ENCODE data around the gene PROCA1. TPM values are rescaled to one million over a fixed set of nuclear protein-coding genes. Genes with fewer than 3 reads are reported as not detected.

Gene PROCA1
- total RNA-seq, 1 donor from 2014 or later, result 12.5 TPM

DNA sequence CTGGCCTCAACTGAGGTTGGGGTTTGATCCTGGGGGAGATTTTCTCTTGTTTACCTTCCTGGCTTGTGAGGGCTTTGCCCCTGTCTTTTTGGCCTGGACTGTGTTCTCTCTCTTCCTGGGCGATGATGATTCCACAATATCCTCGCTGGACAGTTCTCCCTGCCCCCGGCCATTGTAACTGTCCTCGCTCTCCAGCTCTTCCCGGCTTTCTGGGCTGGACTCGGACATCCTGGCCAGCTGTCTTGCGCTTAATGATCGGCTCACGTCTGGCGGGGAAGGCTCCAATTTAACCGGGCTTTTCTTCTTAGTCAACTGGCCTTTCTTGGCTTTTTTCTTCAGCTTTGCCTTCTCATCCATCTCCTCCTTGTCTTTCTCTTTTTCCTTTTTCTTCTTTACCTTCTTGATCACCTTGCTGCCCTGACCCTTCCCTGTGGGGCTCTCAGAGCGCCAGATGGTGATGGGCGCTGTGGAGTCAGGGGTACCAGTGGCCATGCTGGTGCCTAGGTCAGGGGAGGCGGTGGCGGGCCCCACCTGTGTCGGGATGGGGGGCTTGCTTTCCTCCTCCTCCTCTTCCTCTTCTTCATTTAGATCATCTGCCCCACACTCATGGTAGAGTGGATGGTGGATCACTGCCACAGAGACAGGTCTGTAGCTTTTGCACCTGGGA is 8.0 kb downstream of the PROCA1 start:
- Mint-ChIP-seq H3K4me3 (peak overlapping the region; percentile 44), H3K27me3 (ENCODE audit: low read depth) (peaks cover 4% of the 10 kb centered on the region)
- TF ChIP-seq, protein P1, sequence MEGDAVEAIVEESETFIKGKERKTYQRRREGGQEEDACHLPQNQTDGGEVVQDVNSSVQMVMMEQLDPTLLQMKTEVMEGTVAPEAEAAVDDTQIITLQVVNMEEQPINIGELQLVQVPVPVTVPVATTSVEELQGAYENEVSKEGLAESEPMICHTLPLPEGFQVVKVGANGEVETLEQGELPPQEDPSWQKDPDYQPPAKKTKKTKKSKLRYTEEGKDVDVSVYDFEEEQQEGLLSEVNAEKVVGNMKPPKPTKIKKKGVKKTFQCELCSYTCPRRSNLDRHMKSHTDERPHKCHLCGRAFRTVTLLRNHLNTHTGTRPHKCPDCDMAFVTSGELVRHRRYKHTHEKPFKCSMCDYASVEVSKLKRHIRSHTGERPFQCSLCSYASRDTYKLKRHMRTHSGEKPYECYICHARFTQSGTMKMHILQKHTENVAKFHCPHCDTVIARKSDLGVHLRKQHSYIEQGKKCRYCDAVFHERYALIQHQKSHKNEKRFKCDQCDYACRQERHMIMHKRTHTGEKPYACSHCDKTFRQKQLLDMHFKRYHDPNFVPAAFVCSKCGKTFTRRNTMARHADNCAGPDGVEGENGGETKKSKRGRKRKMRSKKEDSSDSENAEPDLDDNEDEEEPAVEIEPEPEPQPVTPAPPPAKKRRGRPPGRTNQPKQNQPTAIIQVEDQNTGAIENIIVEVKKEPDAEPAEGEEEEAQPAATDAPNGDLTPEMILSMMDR (conservative IDR thresholded peaks at IDR 0.05), result no peak

DNA sequence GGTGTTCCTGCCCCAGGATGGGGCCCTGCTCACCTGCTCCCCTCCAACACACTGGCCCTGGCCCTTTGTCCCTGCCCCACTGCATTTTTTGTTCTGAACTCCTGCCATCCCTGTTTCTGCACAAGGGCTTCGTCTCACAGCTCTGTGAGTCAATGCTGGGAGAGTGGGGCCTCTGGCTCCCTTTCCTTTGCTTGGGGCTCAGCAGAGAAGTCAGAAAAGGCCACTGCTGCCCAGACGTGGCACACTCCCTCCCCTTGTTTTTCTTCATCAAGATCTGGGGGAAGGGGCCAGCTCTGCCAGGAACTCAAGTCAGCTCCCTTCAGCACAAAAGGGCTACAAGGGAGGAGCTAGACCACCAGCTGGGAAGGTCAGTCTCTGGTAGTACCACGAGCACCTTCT is 8.9 kb downstream of the PROCA1 start:
- TF ChIP-seq, protein P1 (conservative IDR thresholded peaks at IDR 0.05), result no peak
- H3K4me3 Mint-ChIP-seq, result no peak overlapping the region
- H3K9me3 Mint-ChIP-seq, result no peaks in the 10 kb centered on the region
- peaks cover 29% of the 10 kb centered on the region for H3K4me1 Mint-ChIP-seq
- no peak overlapping the region for H3K27ac Mint-ChIP-seq (ENCODE audit: unreplicated experiment)
- peaks cover 4% of the 10 kb centered on the region for H3K27me3 Mint-ChIP-seq (ENCODE audit: low read depth)
- H3K36me3 Mint-ChIP-seq (ENCODE audit: low read depth), result peaks cover 17% of the 10 kb centered on the region
- DNase-seq (ENCODE audit: low read depth, low spot score), result no peak

More for the DNA sequence above, 8.0 kb downstream of the PROCA1 start:
- Mint-ChIP-seq H3K27ac (ENCODE audit: unreplicated experiment) (no peak overlapping the region), H3K4me1 (peaks cover 30% of the 10 kb centered on the region), H3K9me3 (no peaks in the 10 kb centered on the region), H3K36me3 (ENCODE audit: low read depth) (peaks cover 14% of the 10 kb centered on the region)
- no peak for DNase-seq (ENCODE audit: low read depth, low spot score)

DNA sequence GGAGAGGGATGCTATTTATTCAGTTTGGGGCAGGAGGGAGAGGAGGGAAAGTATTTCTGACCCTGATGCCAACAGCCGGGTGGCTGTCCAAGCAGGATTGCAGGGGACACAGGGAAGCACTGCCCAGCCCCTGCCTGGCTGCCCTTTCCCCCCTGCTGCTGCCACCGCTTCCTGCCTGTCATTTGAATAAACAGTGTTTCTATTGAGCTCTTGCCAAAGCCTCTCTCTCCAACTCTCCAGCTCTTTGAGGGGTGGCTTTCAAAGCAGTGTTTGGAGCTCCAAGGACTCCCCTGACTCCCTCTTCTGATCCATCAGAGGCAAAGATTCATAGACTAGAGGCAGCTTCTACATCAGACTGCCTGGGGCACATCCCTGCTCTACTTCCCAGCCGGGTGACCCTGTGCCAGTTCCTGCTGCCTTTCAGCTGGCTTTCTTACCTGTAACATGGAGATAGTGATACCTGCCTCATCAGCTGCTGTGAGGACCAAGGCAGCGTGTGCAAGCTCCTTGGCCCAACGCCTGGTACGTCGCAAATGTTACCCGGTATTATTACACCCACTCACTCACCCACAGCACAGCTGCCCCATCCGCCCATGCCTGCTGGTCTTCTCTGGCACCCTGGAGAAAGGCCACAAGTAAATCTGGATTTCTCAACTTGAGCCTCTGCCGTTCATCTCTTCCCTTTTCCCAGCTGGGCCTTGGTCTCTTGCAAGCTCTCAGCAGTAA is 9.5 kb downstream of the PROCA1 start:
- DNase-seq (ENCODE audit: low read depth, low spot score), result no peak
- Mint-ChIP-seq H3K27ac (ENCODE audit: unreplicated experiment) (peak overlapping the region; percentile 84), H3K4me1 (peaks cover 24% of the 10 kb centered on the region), H3K4me3 (peak overlapping the region; percentile 70), H3K27me3 (ENCODE audit: low read depth) (peaks cover 1% of the 10 kb centered on the region), H3K9me3 (no peaks in the 10 kb centered on the region), H3K36me3 (ENCODE audit: low read depth) (peaks cover 16% of the 10 kb centered on the region)
- TF ChIP-seq, protein P1 (conservative IDR thresholded peaks at IDR 0.05), result no peak

DNA sequence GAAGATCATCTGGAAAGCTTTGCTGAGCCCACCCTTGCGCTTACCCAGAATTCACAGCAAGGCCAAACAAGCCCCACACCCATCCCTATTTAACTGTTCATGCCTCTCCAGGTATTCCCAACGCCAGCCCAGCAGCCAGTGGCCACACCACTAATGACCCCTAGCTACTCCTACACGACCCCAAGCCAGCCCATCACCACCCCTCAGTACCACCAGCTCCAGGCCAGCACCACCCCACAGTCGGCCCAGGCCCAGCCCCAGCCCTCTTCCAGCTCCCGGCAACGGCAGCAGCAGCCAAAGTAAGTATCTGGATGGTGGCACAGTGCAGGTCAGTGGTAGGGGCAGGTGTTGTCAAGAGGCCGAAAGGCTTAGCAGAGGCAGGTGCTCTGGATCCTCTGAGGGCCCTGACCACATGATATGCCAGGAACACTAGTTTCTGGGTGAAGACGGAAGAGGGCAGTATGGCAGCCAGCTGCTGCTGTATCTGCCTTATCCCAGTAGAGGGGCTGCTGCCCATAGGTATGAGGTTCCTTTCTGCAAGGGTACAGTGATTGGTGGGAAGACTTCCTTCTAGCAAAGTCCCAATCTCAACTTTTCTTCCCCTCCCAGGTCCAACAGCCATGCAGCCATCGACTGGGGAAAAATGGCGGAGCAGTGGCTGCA is 10.7 kb downstream of the PROCA1 start:
- TF ChIP-seq, protein P1 (conservative IDR thresholded peaks at IDR 0.05), result no peak
- Mint-ChIP-seq H3K4me3 (no peak overlapping the region), H3K27ac (ENCODE audit: unreplicated experiment) (no peak overlapping the region), H3K36me3 (ENCODE audit: low read depth) (peaks cover 15% of the 10 kb centered on the region), H3K4me1 (peaks cover 22% of the 10 kb centered on the region), H3K27me3 (ENCODE audit: low read depth) (no peaks in the 10 kb centered on the region), H3K9me3 (no peaks in the 10 kb centered on the region)
- no peak for DNase-seq (ENCODE audit: low read depth, low spot score)

DNA sequence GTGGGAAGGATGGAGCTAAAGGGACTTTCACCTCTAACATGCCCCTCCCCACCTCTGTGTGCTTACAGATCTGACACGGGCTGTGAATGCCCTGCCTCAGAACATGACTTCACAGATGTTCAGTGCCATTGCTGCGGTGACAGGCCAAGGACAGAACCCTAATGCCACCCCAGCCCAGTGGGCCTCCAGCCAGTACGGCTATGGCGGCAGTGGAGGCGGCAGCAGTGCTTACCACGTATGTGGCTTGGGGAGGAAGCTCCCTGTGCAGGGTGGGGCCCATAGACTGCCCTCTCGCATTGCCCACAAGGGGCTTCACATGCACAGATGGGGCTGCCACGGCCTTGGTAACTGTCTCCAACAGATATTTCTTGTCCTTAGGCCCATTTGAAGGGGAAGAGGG is 11.4 kb downstream of the PROCA1 start:
- Mint-ChIP-seq H3K4me1 (peaks cover 22% of the 10 kb centered on the region), H3K36me3 (ENCODE audit: low read depth) (peaks cover 15% of the 10 kb centered on the region), H3K27me3 (ENCODE audit: low read depth) (no peaks in the 10 kb centered on the region), H3K9me3 (no peaks in the 10 kb centered on the region), H3K27ac (ENCODE audit: unreplicated experiment) (no peak overlapping the region), H3K4me3 (no peak overlapping the region)
- DNase-seq (ENCODE audit: low read depth, low spot score), result no peak
- TF ChIP-seq, protein P1 (conservative IDR thresholded peaks at IDR 0.05), result no peak
